ENCODE results near the gene MASP2.

- no peak for TF ChIP-seq EGR1 (IDR thresholded peaks at IDR 0.05)
- no peak for TF ChIP-seq TCF12 (IDR thresholded peaks at IDR 0.05; ENCODE audit: low read depth)
- TF ChIP-seq, protein P1, sequence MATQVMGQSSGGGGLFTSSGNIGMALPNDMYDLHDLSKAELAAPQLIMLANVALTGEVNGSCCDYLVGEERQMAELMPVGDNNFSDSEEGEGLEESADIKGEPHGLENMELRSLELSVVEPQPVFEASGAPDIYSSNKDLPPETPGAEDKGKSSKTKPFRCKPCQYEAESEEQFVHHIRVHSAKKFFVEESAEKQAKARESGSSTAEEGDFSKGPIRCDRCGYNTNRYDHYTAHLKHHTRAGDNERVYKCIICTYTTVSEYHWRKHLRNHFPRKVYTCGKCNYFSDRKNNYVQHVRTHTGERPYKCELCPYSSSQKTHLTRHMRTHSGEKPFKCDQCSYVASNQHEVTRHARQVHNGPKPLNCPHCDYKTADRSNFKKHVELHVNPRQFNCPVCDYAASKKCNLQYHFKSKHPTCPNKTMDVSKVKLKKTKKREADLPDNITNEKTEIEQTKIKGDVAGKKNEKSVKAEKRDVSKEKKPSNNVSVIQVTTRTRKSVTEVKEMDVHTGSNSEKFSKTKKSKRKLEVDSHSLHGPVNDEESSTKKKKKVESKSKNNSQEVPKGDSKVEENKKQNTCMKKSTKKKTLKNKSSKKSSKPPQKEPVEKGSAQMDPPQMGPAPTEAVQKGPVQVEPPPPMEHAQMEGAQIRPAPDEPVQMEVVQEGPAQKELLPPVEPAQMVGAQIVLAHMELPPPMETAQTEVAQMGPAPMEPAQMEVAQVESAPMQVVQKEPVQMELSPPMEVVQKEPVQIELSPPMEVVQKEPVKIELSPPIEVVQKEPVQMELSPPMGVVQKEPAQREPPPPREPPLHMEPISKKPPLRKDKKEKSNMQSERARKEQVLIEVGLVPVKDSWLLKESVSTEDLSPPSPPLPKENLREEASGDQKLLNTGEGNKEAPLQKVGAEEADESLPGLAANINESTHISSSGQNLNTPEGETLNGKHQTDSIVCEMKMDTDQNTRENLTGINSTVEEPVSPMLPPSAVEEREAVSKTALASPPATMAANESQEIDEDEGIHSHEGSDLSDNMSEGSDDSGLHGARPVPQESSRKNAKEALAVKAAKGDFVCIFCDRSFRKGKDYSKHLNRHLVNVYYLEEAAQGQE (IDR thresholded peaks at IDR 0.05; ENCODE audit: low read depth) = no peak
- TF ChIP-seq TAF1 (IDR thresholded peaks at IDR 0.05; ENCODE audit: low read depth) = no peak
- no peak for TF ChIP-seq EP300 (IDR thresholded peaks at IDR 0.05; ENCODE audit: borderline replicate concordance)
- TF ChIP-seq CEBPB (IDR thresholded peaks at IDR 0.05) = no peak
These were observed 3.8 kb downstream of the MASP2 start for GRCh38 chr1:11042995-11043874.

All from Ishikawa (cell line).